Fibroblast of pulmonary artery (primary cell): Measurements from ENCODE around the gene RAB11FIP3.
"Not testable (repeated sequence)": the region's sequence is repeated elsewhere in the genome, so short reads cannot be mapped to it uniquely, and the experiment has no call there.

Experiments used
- DNase-seq: peaks from one replicate; pipeline ENCODE4 v3.0.0-alpha.2; 2010; ENCODE audit warnings: low read depth
- H3K4me3 ChIP-seq: replicated peaks from 2 replicates; pipeline ENCODE4 v1.5.1; 2011; ENCODE audit warnings: low read depth, mild to moderate bottlenecking, control low read depth, low read length, moderate library complexity
- CTCF ChIP-seq: IDR thresholded peaks from 2 replicates; pipeline ENCODE4 v1.5.1; 2011; ENCODE audit warnings: mild to moderate bottlenecking, control low read depth, low read length, inconsistent platforms; ENCODE audit errors: missing control alignments

Gene RAB11FIP3

GRCh38 chr16:425082-425718 is at the start of gene RAB11FIP3:
Gene RAB11FIP3, plus strand, starts transcription at chr16:425649. Its CDS starts 358 bp downstream, at chr16:426007.
- DNase-seq: peak; percentile 74
- peak within 1 kb of the TSS; percentile 73 for H3K4me3 ChIP-seq
- TF ChIP-seq CTCF: no peak

GRCh38 chr16:375927-376816 is 49.3 kb upstream of the RAB11FIP3 start:
- no peak for TF ChIP-seq CTCF
- no peak for DNase-seq
- H3K4me3 ChIP-seq: no peak overlapping the region

GRCh38 chr16:376817-377418 is 48.5 kb upstream of the RAB11FIP3 start:
- no peak for DNase-seq
- no peak for TF ChIP-seq CTCF
- H3K4me3 ChIP-seq: no peak overlapping the region

GRCh38 chr16:377419-377951 is 48.0 kb upstream of the RAB11FIP3 start:
- no peak for DNase-seq
- no peak for TF ChIP-seq CTCF
- H3K4me3 ChIP-seq: no peak overlapping the region

GRCh38 chr16:378113-378820 is 47.2 kb upstream of the RAB11FIP3 start:
- not testable (repeated sequence) for DNase-seq, H3K4me3 ChIP-seq

GRCh38 chr16:378821-379182 is 46.6 kb upstream of the RAB11FIP3 start:
- no peak overlapping the region for H3K4me3 ChIP-seq
- no peak for DNase-seq
- no peak for TF ChIP-seq CTCF
